Testis (tissue), 2 donors: ENCODE data around the gene PPP1R9A.

Experiments
- POLR2A ChIP-seq: fragments of 450-650 bp; IDR thresholded peaks from one replicate; pipeline ENCODE4 v1.6.1; 2017; ENCODE audit warnings: antibody characterized with exemption, mild to moderate bottlenecking, moderate library complexity
- TF ChIP-seq, protein P1 (sequence below), 3 experiments: fragments of 450-650 bp in 2 of 3; fragments of 200-600 bp in 1 of 3; sonication (generic) in 1 of 3; IDR thresholded peaks; one replicate each; pipeline ENCODE4 v1.5.1; 2016 to 2019; ENCODE audit warnings: antibody characterized with exemption in 3 of 3, mild to moderate bottlenecking in 2 of 3, moderate library complexity in 1 of 3

DNA sequence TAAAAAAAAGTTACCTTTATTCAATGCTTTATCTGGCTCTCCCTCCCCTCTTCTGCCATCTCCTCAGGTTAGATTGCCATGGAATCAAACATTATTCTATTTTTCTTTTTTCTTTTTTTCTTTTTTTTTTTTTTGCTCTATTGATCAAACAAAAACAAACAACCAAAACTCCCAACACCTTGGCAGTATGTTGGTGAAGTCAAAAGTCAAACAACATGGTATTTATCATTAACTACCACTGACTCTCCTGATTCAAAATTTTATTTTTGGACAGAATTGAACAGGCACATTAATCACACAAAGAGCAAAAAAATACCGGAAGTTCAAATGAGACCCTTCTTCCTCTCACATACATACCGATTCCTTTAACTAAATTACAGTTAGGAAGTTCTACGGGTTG is 410.6 kb downstream of the PPP1R9A start:
- TF ChIP-seq, protein P1, sequence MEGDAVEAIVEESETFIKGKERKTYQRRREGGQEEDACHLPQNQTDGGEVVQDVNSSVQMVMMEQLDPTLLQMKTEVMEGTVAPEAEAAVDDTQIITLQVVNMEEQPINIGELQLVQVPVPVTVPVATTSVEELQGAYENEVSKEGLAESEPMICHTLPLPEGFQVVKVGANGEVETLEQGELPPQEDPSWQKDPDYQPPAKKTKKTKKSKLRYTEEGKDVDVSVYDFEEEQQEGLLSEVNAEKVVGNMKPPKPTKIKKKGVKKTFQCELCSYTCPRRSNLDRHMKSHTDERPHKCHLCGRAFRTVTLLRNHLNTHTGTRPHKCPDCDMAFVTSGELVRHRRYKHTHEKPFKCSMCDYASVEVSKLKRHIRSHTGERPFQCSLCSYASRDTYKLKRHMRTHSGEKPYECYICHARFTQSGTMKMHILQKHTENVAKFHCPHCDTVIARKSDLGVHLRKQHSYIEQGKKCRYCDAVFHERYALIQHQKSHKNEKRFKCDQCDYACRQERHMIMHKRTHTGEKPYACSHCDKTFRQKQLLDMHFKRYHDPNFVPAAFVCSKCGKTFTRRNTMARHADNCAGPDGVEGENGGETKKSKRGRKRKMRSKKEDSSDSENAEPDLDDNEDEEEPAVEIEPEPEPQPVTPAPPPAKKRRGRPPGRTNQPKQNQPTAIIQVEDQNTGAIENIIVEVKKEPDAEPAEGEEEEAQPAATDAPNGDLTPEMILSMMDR (IDR thresholded peaks at IDR 0.05): no peak
- no peak for TF ChIP-seq POLR2A
